Activated CD8-positive, alpha-beta memory T cell treated with anti-CD3 and anti-CD28 coated beads, Interleukin-2, amount 10 ng/mL, durations not matched to agents 7 days and 5 days (primary cell): ENCODE measurements around the gene HSP90AB1. TPM values are rescaled to one million over a fixed set of nuclear protein-coding genes. Genes with fewer than 3 reads are reported as not detected.

Experiments
- ATAC-seq: fragments of 150-1000 bp; cut with Tn5 transposase; one replicate; pipeline ENCODE4 v1.10.0; 2021; ENCODE audit warnings: moderate library complexity
- CTCF ChIA-PET: fragments of 350-600 bp; sonication (Branson Sonifier 250); formaldehyde crosslinking; loops from one replicate; lab custom pipeline; 2021; ENCODE audit warnings: antibody characterized with exemption; lab: Charles Lee
- DNase-seq: peaks from one replicate; pipeline ENCODE4 v3.0.0-alpha.2; 2020
- H3K27ac Mint-ChIP-seq: one replicate; pipeline ENCODE4 v1.8.0; 2021; ENCODE audit warnings: mild to moderate bottlenecking, mixed read lengths
- H3K27me3 Mint-ChIP-seq: one replicate; pipeline ENCODE4 v1.8.0; 2021; ENCODE audit warnings: mixed read lengths
- H3K36me3 Mint-ChIP-seq: one replicate; pipeline ENCODE4 v1.8.0; 2021; ENCODE audit warnings: mild to moderate bottlenecking, mixed read lengths
- H3K4me1 Mint-ChIP-seq: one replicate; pipeline ENCODE4 v1.8.0; 2021; ENCODE audit warnings: mixed read lengths
- H3K4me3 Mint-ChIP-seq: one replicate; pipeline ENCODE4 v1.8.0; 2021; ENCODE audit warnings: mild to moderate bottlenecking, moderate library complexity, mixed read lengths
- H3K9me3 Mint-ChIP-seq: one replicate; pipeline ENCODE4 v1.8.0; 2022; ENCODE audit warnings: low read depth, mixed read lengths
- total RNA-seq, 2 experiments: library from RNA; stranded (reverse); gene quantifications; one replicate each; pipeline ENCODE4 v1.2.3, GENCODE V29; 2021

Gene HSP90AB1
- total RNA-seq, 2 experiments from 2014 or later, result 734 to 1,112 TPM

DNA sequence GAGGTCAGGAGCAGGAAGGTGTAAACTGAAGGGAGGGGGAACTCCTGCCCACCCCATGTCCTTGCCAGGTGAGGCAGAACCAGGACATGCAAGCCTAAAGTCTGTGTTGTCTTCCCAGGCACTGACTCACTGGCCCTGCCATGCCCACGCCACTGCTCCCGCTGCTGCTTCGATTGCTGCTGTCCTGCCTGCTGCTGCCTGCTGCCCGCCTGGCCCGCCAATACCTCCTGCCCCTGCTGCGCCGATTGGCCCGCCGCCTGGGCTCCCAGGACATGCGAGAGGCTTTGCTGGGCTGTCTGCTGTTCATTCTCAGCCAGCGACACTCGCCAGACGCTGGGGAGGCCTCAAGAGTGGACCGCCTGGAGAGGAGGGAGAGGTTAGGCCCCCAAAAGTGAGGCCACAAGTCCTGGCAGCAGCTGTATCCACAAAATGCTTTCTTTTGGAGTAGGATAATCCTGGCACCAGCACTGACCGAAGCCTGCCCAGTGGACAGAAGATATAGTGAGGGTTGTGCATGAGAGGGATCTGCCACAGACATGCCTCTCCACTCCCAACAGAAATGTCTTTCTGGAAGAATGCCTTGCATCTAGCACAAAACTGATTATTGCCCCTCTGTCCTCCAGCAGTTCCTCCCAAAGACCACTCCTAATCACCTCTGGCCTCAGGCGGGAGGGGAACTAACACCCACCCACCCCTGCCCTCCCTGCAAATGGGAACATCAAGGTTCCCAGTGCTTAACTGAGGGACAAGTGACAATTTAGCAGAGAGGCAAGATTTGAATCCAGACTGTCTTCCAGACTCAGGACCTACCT is 29.4 kb upstream of the HSP90AB1 start:
- H3K4me3 Mint-ChIP-seq, result no peak overlapping the region
- no peak overlapping the region for H3K27ac Mint-ChIP-seq
- CTCF ChIA-PET, result interaction anchor here (1.8 kb wide), 1 partner anchor 17 kb away, joined by 5 read pairs; no protein-coding TSS in a partner anchor
- no peak for DNase-seq
- no peaks in the 10 kb centered on the region for H3K9me3 Mint-ChIP-seq
- H3K4me1 Mint-ChIP-seq, result peaks cover 13% of the 10 kb centered on the region
- H3K27me3 Mint-ChIP-seq, result peaks cover 15% of the 10 kb centered on the region
- H3K36me3 Mint-ChIP-seq, result no peaks in the 10 kb centered on the region
- ATAC-seq, result no peak

GRCh38 chr6:44219053-44219814 is 27.7 kb upstream of the HSP90AB1 start:
- H3K9me3 Mint-ChIP-seq, result no peaks in the 10 kb centered on the region
- H3K36me3 Mint-ChIP-seq, result no peaks in the 10 kb centered on the region
- no peak overlapping the region for H3K27ac Mint-ChIP-seq
- H3K4me3 Mint-ChIP-seq, result no peak overlapping the region
- no peak for DNase-seq
- CTCF ChIA-PET, result interaction anchor here (1.1 to 1.8 kb wide), 4 partner anchors 15 to 38 kb away, joined by 3 to 6 read pairs (median 5); partner anchors contain the start of gene SLC35B2
- peaks cover 12% of the 10 kb centered on the region for H3K27me3 Mint-ChIP-seq
- peaks cover 23% of the 10 kb centered on the region for H3K4me1 Mint-ChIP-seq
- no peak for ATAC-seq

DNA sequence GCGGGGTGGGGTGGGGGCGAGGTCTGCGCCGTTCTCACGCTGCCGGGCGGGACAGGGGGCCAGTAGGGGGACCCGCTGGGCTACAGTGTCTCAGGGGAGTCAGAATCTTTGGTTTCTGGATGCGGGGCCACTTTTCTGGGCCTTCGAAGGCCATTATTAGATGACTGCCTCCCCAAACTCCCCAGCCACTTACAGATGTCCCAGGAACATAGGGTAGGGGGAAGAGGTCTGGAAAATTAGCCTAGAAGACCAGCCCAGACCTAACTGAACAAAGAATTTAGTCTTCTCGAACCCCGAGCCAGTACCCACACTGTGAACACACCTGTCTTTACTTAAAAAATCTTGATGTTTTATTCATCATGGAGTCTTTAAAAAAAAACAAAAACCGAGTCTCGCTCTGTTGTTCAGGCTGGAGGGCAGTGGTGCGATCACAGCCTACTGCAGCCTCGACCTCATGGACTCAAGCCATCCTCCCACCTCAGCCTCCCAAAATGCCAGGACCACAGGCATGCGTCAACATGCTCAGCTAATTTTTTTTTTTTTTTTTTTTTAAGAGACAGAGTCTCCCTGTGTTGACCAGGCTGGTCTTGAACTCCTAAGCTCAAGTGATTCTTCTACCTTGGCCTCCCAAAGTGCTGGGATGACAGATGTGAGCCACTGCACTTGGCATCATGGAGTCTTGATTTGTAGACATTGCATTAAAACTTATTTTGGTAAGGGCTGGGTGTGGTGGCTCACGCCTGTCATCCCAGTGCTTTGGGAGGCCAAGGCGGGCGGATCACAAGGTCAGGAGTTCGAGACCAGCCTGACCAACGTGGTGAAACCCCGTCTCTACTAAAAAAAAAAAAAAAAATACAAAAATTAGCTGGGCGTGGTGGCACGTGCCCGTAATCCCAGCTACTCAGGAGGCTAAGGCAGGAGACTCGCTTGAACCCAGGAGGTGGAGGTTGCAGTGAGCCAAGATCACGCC is 26.8 kb upstream of the HSP90AB1 start:
- no peaks in the 10 kb centered on the region for H3K9me3 Mint-ChIP-seq
- H3K36me3 Mint-ChIP-seq, result no peaks in the 10 kb centered on the region
- peaks cover 31% of the 10 kb centered on the region for H3K4me1 Mint-ChIP-seq
- ATAC-seq, result no peak
- DNase-seq, result no peak
- CTCF ChIA-PET, result interaction anchor here (1.1 to 6.8 kb wide), 6 partner anchors 8 to 39 kb away, joined by 3 to 88 read pairs (median 5); partner anchors contain the start of gene SLC35B2
- H3K4me3 Mint-ChIP-seq, result no peak overlapping the region
- no peak overlapping the region for H3K27ac Mint-ChIP-seq
- H3K27me3 Mint-ChIP-seq, result peaks cover 11% of the 10 kb centered on the region

- DNase-seq (no peak), ATAC-seq (no peak)
- peaks cover 11% of the 10 kb centered on the region for H3K27me3 Mint-ChIP-seq
- CTCF ChIA-PET, result interaction anchor here (0.6 to 6.8 kb wide), 14 partner anchors 8 to 82 kb away, joined by 3 to 88 read pairs (median 4); partner anchors contain the start of gene HSP90AB1
- no peaks in the 10 kb centered on the region for H3K36me3 Mint-ChIP-seq
- no peaks in the 10 kb centered on the region for H3K9me3 Mint-ChIP-seq
- no peak overlapping the region for H3K4me3 Mint-ChIP-seq
- peak overlapping the region; percentile 3 for H3K27ac Mint-ChIP-seq
- peaks cover 36% of the 10 kb centered on the region for H3K4me1 Mint-ChIP-seq
Measured at GRCh38 chr6:44220913-44221290, 26.0 kb upstream of the HSP90AB1 start.

GRCh38 chr6:44221291-44221960 is 25.5 kb upstream of the HSP90AB1 start:
- Mint-ChIP-seq H3K27me3 (peaks cover 11% of the 10 kb centered on the region), H3K27ac (peak overlapping the region; percentile 3), H3K4me1 (peaks cover 37% of the 10 kb centered on the region), H3K36me3 (no peaks in the 10 kb centered on the region), H3K4me3 (no peak overlapping the region), H3K9me3 (no peaks in the 10 kb centered on the region)
- DNase-seq (peak; percentile 85), ATAC-seq (peak; percentile 64)
- CTCF ChIA-PET, result interaction anchor here (0.6 to 6.8 kb wide), 17 partner anchors 9 to 123 kb away, joined by 3 to 88 read pairs (median 3); partner anchors contain the start of genes HSP90AB1 and TMEM151B

- ATAC-seq (no peak), DNase-seq (no peak)
- Mint-ChIP-seq H3K4me3 (no peak overlapping the region), H3K36me3 (no peaks in the 10 kb centered on the region), H3K9me3 (no peaks in the 10 kb centered on the region), H3K27ac (no peak overlapping the region), H3K27me3 (peaks cover 11% of the 10 kb centered on the region), H3K4me1 (peaks cover 37% of the 10 kb centered on the region)
- CTCF ChIA-PET, result interaction anchor here (0.6 to 6.8 kb wide), 9 partner anchors 9 to 123 kb away, joined by 3 to 88 read pairs (median 4); partner anchors contain the start of genes HSP90AB1 and TMEM151B
Measured at GRCh38 chr6:44221961-44222335, 25.0 kb upstream of the HSP90AB1 start.

DNA sequence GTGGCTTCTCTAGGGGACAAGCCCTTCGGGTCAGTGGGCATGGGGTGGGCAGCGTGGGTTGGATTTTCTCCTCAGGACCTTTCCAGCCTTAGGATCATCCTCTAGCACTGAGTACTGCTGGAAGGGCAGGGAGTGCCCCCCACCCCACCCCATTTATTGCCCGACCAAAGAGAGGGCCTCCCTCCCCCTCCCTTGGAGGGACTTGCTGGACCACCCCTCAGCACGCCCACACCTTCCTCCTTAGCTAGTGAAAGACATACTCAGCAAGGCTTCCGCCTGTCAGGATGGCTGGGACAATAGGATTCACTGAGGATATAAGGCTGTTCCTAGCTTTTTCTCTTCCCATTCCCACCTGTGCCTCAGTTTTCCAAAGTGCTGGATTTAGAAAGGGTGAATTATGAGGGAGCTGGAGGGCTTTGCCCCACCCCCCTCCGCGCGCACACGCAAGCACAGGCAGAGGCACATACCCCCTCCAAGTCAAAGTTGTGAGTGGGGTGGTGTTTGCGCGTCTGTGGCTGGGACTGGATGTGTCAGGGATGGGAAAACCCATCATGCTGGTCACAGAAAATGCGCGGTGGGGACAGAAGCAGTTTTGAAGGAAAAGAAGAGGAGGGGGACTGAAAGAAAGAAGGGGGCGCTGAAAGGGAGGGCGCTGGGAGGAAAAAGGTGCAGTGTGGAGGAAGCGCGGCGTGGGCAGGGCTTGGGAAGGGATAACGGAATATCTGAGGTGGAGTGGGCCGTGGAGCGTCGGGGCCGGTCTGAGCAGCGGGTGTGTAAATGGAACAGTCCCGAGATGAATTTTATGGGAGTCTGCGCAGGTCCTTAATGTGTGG is 24.2 kb upstream of the HSP90AB1 start:
- Mint-ChIP-seq H3K9me3 (no peaks in the 10 kb centered on the region), H3K27me3 (peaks cover 7% of the 10 kb centered on the region), H3K4me3 (peak overlapping the region; percentile 77), H3K4me1 (peaks cover 37% of the 10 kb centered on the region), H3K36me3 (no peaks in the 10 kb centered on the region), H3K27ac (peak overlapping the region; percentile 56)
- no peak for DNase-seq
- CTCF ChIA-PET, result interaction anchor here (0.9 to 6.8 kb wide), 8 partner anchors 9 to 124 kb away, joined by 3 to 88 read pairs (median 4); partner anchors contain the start of genes HSP90AB1 and SLC35B2
- ATAC-seq, result no peak

- CTCF ChIA-PET, result interaction anchor here (0.9 to 6.8 kb wide), 8 partner anchors 10 to 126 kb away, joined by 3 to 88 read pairs (median 4); partner anchors contain the start of genes HSP90AB1 and SLC35B2
- peak; percentile 88 for DNase-seq
- Mint-ChIP-seq H3K27ac (peak within 1 kb of the TSS; percentile 71), H3K36me3 (no peaks in the 10 kb centered on the region), H3K4me3 (peak within 1 kb of the TSS; percentile 77), H3K4me1 (peaks cover 37% of the 10 kb centered on the region), H3K9me3 (no peaks in the 10 kb centered on the region), H3K27me3 (peaks cover 2% of the 10 kb centered on the region)
- ATAC-seq, result peak; percentile 84
Measured at GRCh38 chr6:44223319-44224028, 23.4 kb upstream of the HSP90AB1 start, which contains the start of gene SLC29A1. SLC29A1 (plus strand) TSS chr6:44223595; CDS start chr6:44227314, 3,719 bp downstream.

DNA sequence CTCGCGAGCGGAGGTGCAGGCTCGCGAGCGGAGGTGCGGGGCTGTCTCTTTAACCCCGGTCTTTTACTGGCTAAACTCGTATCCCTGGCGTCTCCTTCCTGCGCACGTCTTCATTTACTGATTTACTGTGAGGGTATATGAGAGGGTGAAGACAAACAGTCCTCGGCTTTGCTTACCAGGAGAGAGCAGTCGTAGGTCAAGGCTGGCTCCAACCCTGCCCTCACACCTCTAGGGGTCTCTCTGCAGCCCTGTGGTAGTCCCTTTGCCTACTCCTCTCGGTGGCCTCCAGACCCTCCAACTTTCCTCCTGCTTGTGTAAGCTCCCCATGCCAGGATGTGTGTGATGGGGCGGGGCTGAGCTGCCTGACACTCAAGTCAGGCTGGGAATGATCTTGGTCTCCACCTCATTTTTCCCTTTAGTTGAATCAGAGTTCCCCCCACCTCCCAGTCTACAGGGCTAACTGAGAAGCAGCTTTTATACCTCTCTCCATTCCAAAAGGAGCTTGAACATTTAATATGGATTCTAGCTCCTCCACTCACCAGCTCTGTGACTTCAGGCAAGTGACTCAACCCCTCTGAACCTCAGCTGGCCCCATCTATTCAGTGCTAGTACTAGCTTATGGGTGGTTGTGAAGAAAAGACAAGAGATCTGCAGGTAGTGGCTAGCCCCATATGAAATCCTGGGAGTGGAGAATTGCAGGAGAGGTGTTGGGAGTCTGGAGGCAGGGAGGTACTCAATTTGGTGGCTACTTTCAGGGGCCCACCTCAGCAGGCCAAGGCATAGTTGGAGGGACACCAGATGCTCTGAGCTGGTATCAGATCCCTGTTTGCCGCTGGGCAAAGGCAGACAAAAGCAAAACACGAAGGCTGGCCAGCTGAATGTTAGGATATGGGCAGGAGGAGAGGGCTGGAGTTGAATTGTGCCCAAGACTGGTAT is 22.6 kb upstream of the HSP90AB1 start:
- CTCF ChIA-PET, result interaction anchor here (0.7 to 6.8 kb wide), 12 partner anchors 10 to 128 kb away, joined by 3 to 88 read pairs (median 4); partner anchors contain the start of genes HSP90AB1 and SLC35B2
- Mint-ChIP-seq H3K27me3 (no peaks in the 10 kb centered on the region), H3K9me3 (no peaks in the 10 kb centered on the region), H3K36me3 (no peaks in the 10 kb centered on the region), H3K4me3 (peak overlapping the region; percentile 77), H3K4me1 (peaks cover 34% of the 10 kb centered on the region), H3K27ac (peak overlapping the region; percentile 71)
- ATAC-seq (peak; percentile 5), DNase-seq (no peak)

DNA sequence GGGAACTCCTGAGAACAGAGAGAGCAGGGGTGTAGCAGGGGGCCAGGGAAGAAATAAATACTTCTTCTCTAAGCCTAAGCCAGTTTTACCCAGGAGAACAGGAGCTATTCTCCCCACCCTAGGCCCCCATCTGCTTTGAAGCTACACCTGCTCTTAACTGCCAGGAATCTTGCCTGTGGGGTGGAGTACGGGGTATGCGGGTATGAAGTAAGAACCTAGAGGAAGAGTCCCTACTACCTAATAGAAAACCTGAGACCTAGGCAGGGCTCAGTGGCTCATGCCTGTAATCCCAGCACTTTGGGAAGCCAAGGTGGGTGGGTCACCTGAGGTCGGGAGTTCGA is 22.0 kb upstream of the HSP90AB1 start:
- Mint-ChIP-seq H3K9me3 (no peaks in the 10 kb centered on the region), H3K4me1 (peaks cover 33% of the 10 kb centered on the region), H3K27ac (no peak overlapping the region), H3K27me3 (no peaks in the 10 kb centered on the region), H3K36me3 (no peaks in the 10 kb centered on the region), H3K4me3 (peak overlapping the region; percentile 77)
- CTCF ChIA-PET, result interaction anchor here (0.7 to 6.8 kb wide), 11 partner anchors 11 to 128 kb away, joined by 3 to 88 read pairs (median 4); partner anchors contain the start of genes HSP90AB1 and SLC35B2
- no peak for DNase-seq
- no peak for ATAC-seq
